Activated CD4-positive, alpha-beta T cell treated with anti-CD3 and anti-CD28 coated beads for 24 hours (primary cell): ENCODE measurements around the gene DNM3.

Experiments
- DNase-seq, 2 donors: peaks; one replicate each; pipeline ENCODE4 v3.0.0-alpha.2; 2020; ENCODE audit warnings: low read depth in 2 of 2

Gene DNM3

DNA sequence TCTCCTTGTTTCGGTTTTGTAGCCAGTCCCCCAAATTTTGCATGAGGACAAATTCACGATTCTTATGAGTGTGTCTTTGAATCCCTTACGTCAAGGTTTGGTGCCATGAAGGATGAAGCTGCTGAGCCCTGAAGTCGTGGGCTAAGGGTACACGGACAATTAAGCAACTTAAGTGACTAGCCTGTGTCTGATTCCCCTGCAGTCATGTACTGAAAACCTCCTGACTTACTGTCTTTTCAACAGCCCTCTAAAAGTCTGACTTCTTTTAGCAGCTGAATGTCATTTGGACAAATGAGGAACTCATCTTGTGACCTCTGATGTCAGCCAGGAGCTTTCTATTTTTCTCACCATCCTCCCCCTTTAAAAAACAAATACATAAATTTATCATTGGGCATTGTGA lies 552.1 kb downstream of the DNM3 start:
- DNase-seq: no peak

DNA sequence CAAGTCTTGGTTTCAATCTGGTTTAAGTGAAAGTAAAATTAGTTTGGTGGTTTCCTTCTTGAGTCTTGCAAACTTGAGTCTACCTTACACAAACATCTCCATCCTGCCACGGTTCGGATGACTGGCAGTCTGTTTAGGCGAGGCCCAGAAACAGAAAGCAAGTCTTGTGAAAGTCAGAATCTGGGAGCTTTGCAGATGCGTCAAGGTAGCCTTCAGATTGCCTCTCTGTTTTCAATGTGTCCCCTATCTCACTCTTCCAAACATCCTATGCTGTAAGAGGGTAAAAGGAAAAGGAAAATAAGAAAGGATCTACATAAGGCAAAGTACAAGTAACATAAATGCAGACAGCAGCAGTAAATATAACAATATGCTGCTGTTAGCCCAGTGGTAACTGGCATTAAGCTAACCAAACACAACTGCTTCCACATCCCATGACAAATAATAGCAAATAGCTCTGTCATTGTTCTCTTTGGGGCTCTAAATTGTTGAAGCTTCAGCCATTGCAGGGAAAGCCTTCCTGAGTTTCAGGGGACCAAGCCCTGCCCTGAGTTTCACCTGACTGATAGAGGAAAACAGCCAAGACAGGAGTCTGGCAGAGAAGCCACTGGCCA lies 552.9 kb downstream of the DNM3 start:
- DNase-seq: peak; percentile 38 to 44

DNA sequence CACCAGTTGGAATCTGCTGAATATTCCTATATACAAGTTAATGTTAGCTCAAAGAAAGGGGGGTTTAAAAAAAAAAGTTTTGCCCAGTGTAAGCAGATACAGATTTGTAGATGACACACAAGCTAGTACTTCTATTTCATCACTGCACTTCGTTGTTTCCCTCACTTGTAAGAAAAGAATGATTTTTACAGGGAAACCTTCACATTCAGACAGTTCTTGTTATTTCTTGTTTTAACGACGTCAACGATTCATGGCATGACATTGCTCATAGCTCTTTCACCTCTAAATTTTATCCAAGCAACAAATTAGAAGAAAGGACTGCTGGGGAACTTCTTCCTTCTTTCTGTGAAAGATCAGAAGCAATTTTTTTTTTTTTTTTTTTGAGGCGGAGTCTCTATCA lies 553.5 kb downstream of the DNM3 start:
- no peak for DNase-seq

DNA sequence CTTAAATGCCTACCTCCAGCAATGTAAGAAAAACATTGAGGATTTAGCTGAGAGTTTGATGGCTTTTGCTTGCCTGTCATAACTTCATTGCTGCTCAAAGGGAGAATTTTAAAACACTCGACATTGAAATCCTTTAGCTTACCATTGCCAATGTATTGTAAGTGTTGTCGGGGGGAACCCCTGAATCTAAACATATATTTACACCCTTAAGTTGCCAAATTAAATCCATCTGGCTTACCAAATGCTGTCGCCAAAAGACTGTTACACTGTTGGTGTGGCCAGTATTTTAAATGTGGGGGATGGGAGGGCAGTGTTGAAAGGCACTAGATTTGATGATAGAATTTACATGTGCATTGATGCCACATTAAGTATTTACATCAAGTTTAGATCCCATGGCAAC lies 554.3 kb downstream of the DNM3 start:
- no peak for DNase-seq

DNA sequence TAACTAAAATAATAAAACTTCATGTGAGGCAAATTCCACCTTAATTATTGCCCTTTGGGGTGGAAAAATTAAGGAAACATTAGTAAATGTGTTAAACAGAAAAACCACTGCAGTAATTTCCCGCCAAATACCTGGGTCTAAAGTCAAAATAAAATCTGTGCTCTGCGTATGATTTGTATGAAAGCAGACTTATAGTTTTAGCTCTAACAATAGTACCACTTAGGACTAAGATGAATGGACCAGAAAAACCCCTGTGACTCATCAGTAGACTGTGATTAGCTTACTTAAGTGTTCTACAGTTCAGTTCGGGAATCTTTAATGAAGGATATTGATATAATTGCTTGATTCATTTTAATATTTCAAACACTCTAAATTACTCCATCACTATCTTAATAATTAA lies 555.9 kb downstream of the DNM3 start:
- no peak for DNase-seq

DNA sequence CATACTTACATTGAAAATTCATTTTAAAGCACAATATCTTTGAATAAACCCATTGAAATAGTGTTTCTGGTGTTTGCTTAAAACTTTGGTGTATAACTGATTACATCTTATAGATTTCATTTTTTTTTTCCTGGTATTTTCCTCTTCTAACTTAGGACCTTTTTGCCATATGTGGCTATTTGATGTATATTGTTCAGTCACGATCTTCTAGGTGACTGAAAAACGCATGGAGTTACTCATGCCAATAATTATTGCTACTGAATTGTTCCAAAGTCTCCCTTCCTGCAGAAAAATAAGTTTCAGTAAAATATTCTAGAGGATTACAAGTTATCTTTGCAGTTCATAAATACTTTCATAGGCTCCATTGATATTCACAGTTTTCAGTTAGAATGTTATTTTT lies 556.3 kb downstream of the DNM3 start:
- no peak for DNase-seq

DNA sequence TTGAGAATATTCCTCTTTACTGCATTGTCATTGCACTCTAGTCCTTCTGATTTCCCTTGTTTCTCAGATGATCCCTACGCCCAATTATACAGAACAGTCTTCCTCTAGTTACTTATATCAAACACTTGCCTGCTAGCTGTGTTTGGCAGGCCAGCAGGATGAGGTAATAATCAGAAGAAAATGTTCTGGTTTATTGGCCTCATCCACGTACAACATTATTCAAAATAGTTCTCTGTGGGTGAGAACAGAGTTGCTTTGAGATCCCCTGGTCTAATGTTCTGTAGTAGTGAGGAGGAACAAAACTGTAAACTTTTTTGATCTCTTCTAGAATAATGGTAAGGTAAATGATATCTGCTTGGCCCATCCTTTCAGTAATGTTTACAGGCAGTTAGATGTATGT lies 556.9 kb downstream of the DNM3 start:
- DNase-seq: no peak

DNA sequence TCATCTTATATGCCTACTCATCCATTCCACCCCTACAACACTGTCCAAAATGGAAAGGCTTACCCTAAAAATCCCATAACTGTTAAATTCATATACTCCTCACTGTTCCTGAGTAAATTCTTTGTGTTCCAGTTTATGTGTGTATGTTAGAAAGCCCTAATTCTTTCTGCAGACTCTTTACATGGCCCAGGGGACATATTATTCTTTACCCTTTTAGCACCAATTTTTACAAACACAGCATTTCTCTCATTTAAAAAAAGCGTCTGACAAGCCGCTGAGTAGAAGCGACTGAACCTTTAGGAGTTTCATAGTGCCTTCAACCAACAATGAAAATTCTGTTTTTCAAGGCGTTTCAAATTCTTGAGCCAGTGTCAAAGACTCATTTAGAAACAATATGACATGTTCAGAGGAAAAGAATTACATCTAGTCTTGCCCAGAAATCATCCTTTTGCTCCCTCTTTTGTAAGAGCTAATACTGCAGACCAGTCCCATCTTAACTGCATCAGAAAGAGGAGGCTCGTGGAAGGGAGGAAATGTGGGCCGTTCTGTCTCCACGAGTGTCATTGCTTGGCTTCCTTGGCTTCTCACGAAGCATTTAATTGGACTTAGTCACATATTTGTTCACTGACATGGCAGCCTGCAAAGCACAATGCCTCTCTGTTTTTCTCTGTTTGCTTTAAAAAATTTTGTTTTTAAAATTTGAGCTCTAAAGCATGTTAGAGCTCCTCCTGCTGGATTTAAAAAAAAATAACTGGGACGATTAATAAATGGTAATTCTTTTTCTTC lies 557.9 kb downstream of the DNM3 start:
- DNase-seq: no peak

DNA sequence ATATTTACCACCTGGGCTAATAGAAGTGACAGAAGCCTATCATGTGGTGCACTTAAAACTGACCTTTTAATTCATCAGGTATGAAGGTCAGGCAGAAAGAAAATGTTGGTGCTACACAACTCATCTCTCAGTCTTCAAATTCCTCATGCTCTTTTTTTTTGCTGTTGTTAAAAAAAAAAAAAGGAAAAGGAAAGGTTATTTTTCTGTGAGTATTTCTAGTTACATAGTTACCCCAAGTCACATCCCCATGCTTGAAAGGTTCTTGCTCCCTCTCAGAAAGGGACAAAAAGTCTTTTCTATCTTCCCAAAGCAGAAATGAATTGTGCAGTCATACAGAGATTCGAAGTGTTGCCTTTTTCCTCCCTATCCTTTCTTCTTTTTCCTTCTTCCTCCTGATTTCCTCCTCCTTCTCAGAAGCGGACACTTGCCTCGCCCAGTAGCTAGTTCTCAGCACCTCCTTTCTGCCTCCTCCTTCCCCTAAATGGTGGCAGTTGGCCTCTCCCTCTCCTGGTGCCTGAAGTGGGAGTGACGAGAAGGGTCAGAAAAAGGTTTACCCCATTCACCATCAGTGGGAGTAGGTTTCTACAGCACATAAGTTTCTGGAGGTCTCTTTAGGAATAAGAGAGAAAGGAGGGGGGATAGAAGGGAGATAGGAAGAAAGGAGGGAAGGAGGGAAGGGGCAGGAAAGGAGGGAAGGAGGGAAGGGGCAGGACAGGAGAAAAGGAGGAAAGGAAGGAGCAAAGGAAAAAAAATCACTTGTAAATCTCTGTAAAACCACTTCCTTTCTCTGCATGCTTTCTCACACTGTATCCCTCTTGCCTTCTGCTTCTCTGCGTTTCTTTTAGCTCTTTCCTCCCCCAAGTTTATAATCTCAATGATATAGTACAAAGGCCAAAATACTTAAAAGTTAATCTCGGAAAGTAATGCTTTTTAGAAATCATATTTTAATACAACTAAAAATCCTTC lies 558.7 kb downstream of the DNM3 start:
- DNase-seq: no peak

DNA sequence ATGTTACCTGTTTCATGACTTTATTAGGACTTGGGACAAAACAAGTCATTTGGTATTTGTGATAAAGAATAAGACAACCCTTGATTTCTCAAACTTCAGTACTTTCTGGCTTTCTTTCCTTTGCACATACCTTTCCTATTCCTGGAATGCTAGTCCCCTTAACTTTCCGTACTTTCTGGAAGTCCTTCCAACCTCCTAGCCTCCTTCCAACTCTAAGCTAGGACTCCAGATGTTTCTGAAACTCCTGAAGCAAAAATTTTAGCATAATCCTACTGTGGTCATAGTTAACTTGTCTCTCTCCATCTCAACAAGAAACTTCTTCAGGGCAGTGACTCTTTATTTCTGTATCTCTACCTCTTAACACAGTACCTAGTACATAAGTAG lies 559.4 kb downstream of the DNM3 start:
- DNase-seq: no peak

DNA sequence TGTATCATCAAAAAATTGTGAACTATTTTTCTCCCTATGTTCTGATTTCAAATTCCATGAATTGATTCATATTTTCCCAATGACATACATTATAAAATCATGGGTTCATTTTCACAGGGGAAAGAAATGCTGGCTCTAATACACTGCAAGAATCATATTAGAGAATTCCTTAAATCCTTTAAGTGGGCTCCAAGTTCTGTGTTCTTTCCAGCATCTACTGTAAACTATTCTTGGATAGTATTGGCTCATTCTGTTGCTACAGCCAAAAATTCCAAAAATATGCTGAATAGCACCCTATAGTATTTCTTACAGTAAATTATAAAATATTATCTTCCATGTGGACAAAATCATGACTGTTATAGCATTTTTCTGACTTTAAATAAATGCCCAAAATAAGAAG lies 560.2 kb downstream of the DNM3 start:
- DNase-seq: no peak

DNA sequence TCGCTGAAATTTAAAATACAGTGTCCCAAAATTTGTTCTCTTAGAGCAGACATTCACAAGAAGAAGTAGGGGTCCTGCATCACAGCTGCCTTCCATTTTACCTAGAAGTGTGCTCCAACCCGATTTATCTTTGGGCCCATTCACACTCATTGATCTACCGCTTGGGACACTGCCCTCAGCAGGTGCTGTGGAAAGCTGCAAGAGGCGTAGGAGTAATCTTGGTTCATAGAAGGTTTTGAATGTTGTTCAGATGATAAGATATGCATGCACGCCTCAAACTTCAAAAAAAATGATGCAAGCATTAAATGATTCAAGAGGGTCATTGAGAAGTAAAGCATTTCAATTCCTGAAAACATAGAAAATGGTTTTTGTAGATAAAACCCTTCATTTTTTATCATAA lies 560.6 kb downstream of the DNM3 start:
- no peak for DNase-seq

DNA sequence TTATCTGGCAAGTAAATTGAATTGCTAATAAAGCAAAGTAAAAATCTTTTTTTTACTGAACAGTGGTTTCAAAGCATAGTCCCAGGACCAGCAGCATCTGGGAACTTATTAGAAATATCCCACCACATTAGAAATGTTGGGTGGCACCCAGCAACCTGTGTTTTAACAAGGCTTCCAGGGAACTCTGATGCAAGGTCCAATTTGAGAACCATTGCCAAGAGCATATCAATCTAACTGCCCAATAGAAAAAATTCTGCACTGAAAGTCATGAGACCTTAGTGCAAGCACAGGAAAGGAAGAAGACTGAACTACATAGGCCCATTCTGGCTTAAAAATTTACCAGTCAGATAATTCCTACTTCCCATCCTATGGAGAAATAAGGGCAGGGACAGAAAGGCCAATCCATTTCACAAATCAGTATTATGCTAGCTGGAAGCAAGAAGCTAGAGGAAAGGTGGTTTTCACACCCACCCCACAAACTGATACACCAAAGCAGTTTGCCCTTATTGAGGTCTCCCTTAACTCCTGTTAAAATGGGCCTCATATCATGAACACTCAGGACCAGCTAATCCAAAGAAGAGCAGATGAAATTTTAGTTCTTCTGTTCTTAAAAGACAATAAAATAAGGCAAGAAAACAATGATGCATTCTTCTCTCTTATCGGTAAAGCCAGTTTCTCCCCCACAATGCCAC lies 561.7 kb downstream of the DNM3 start:
- DNase-seq: no peak

DNA sequence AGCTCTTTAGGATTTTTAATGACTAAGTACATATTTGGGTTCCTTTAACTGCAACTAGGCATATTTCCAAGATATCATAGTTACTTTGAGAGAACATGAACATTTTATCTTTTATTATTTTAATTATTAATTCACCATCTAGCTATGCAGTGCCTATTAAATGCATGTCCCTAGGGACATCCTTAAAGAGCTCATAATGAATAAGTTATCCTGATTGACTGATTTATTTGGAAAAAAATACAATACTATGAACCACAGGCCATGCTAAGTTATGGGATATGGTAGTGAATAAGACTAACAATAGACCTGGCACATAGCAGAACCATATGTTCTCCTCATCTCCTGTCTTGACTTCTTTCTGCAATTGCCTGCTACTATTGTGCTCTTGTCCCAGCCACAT lies 562.8 kb downstream of the DNM3 start:
- DNase-seq: no peak

DNA sequence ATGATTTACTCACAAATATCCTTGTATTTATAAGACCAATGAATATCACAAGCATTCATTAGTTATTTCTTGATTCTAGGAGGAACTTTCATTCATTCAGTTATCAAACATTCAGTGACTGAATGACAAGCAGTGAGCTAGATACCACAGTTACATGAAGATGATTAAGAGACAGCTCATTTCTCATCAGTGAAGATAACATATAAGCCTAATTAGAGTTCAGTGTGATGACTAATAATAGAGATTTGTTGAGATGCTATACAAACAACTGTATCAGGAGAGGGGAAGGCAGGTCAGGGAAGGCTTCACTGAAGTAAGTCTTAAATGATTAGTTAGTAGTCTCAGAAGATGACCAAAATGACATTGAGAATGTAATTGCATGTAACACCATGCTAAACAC lies 564.6 kb downstream of the DNM3 start:
- DNase-seq: no peak

DNA sequence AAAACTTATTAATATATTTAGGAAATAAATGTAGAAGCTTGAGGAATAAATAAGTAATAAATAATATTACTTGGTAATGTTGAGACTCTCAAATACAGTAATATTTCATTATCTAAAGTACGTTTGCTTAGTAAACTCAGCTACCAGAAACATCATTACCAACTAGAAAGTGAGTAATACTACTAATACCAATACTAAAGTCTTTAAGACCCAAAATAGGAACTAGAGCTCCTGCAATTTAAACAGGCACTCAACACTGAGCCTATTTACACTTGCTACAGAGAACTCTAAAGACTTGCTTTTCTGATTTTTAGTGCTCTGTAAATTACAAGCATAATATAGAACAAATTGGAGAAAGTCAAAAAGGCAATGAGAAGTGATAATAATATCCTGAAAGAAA lies 565.7 kb downstream of the DNM3 start:
- no peak for DNase-seq

DNA sequence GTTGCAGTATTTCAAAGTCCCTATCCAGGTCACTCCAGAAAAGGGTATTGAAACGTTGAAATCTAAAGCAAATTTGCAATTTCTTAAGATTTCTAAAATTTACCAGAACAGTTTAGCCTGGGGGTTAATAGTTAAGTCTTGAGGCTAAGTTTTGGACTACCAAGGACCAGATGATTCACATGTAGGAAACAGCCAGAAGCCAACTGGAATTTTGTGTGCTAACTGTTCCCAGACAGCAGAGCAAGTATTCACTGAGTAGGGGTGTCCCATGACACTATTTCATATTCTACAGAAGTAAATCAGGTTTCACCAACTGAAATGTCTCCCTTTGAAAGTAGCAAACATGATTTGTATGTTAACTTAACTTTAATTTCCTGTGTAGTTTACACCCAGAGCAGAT lies 567.7 kb downstream of the DNM3 start:
- DNase-seq: no peak

DNA sequence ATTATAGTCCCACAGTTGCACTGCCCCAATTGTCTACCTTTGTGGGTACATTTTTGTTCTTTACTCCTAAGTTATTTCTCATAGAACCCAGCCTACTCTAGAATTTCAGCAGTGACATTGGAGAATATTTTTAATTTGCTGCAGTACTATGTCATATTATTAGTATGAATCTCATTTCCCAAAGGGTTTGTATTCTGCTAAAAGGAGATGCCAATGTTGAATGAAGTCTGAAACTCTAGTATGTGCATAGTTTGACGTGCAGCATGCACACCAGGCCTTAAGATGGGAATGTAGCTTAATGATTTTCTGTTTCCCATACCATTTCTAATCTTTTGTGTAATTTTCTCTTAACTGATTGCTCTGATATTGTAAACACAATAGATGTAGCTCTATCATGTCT lies 568.7 kb downstream of the DNM3 start:
- no peak for DNase-seq

DNA sequence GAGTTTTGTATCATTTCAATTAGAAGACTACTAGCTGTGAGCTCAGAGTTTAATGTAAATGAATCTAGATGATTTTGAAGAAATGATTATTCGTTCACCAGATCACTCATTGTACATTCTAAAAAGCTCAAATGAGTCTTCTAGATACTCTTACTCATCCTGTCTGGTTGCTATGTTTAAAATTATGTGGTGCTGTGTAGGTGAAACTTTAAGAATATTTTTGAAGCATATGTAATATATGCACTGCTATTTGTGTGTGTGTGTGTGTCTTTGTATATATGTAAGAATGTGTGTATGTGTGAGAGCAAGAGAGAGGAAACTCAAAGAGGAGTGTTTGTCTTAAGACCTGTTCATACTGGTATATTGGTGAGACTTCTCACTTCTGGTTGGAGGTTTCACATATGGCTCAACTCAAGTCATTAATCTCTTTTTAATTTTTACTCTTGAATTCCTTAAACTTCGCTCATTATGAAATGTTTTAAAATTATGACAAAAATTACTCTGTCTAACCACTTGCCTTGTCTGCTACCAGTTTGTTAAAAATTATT lies 570.6 kb downstream of the DNM3 start:
- no peak for DNase-seq

DNA sequence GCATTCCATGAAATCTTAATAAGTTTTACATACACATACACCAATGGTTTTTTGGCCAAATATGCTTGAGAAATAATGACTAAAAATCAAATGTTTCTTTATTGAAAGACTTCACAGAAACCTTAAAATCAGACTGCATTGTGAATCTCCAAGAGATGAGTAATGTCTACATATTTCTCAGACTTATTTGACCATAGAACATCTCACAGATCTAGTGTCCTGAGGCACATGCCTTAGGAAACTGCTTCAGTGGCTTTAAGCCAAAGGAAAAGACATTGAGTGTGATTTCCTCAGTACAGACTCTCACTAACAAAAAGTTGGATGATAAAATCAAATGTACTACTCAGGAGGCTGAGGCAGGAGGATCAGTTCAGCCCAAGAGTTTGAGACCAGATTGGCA lies 573.0 kb downstream of the DNM3 start:
- no peak for DNase-seq

DNA sequence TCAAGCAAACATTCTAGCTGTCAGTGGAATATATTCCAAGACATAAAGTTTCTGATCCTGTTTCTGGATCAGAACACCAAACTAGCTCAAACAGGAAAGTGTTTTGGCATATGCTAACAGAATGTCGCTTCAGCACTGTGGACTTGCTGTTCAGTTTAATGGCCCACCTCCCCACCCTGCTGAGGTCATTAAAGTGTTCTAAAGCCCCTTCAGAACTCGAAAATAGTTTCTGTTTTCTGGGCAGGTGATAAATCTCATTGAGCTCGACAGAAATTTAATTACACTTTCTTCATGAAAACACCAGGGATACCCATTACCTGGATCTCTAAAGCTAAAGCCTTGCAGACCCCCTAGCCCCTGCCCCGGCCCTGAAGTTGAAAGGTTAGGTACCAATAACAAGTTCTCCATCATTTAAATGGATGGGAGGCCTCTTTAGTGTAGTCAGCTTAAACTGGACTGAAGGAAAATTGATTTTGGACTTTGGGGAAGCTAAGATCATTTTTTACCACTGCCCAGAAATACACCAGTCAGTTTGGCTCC lies 575.3 kb downstream of the DNM3 start:
- no peak for DNase-seq

DNA sequence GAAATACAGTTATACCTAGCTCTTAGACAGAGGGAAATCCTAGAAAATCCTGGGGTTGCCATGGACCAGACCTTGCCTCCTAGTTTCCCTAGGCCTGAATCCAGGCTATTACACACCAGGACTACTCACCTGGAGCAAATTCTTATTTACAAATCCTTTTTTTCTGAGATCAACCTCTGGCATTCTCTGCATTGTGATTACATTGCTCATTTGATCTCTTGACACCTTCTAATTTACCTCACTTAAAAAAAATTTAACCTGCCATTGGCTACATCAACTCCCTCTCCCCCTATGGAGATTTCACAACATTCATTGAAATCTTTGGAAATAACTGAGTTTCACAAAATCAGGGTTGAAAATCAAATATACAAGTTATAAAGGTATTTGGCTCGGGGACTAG lies 576.3 kb downstream of the DNM3 start:
- DNase-seq: no peak
